ENCODE data around the gene BCAS3.

The BCAS3 gene

GRCh38 chr17:61199431-61200338 lies 522.0 kb downstream of the BCAS3 start:
- DNase-seq (ENCODE audit: low read depth in 2 of 2) = no peak

GRCh38 chr17:61200339-61200715 lies 522.7 kb downstream of the BCAS3 start:
- DNase-seq (ENCODE audit: low read depth in 2 of 2) = no peak

- DNase-seq (ENCODE audit: low read depth in 2 of 2) = no peak
These were observed 523.6 kb downstream of the BCAS3 start for GRCh38 chr17:61201211-61201610.

GRCh38 chr17:61202564-61202963 lies 524.9 kb downstream of the BCAS3 start:
- no peak for DNase-seq (ENCODE audit: low read depth in 2 of 2)

- DNase-seq (ENCODE audit: low read depth in 2 of 2) = no peak
These were observed 526.0 kb downstream of the BCAS3 start for GRCh38 chr17:61203671-61204131.

GRCh38 chr17:61204456-61204855 lies 526.8 kb downstream of the BCAS3 start:
- DNase-seq (ENCODE audit: low read depth in 2 of 2) = no peak

GRCh38 chr17:61205401-61205800 lies 527.8 kb downstream of the BCAS3 start:
- no peak for DNase-seq (ENCODE audit: low read depth in 2 of 2)

GRCh38 chr17:61205931-61206330 lies 528.3 kb downstream of the BCAS3 start:
- DNase-seq (ENCODE audit: low read depth in 2 of 2) = no peak

- DNase-seq (ENCODE audit: low read depth in 2 of 2) = no peak
These were observed 529.3 kb downstream of the BCAS3 start for GRCh38 chr17:61206922-61207321.

- DNase-seq (ENCODE audit: low read depth in 2 of 2) = no peak
These were observed 530.9 kb downstream of the BCAS3 start for GRCh38 chr17:61208301-61209105.

GRCh38 chr17:61209106-61209439 lies 531.4 kb downstream of the BCAS3 start:
- DNase-seq (ENCODE audit: low read depth in 2 of 2) = no peak

- DNase-seq (ENCODE audit: low read depth in 2 of 2) = no peak
These were observed 531.9 kb downstream of the BCAS3 start for GRCh38 chr17:61209525-61209924.

- no peak for DNase-seq (ENCODE audit: low read depth in 2 of 2)
These were observed 533.6 kb downstream of the BCAS3 start for GRCh38 chr17:61211236-61211635.

- no peak for DNase-seq (ENCODE audit: low read depth in 2 of 2)
These were observed 535.0 kb downstream of the BCAS3 start for GRCh38 chr17:61212655-61213054.

GRCh38 chr17:61214753-61215152 lies 537.1 kb downstream of the BCAS3 start:
- no peak for DNase-seq (ENCODE audit: low read depth in 2 of 2)

- DNase-seq (ENCODE audit: low read depth in 2 of 2) = no peak
These were observed 538.4 kb downstream of the BCAS3 start for GRCh38 chr17:61216066-61216465.

GRCh38 chr17:61217878-61218437 lies 540.3 kb downstream of the BCAS3 start:
- DNase-seq (ENCODE audit: low read depth in 2 of 2) = no peak

- DNase-seq (ENCODE audit: low read depth in 2 of 2) = no peak
These were observed 540.8 kb downstream of the BCAS3 start for GRCh38 chr17:61218438-61218837.

- DNase-seq (ENCODE audit: low read depth in 2 of 2) = no peak
These were observed 541.8 kb downstream of the BCAS3 start for GRCh38 chr17:61219460-61219859.

GRCh38 chr17:61221181-61221580 lies 543.5 kb downstream of the BCAS3 start:
- no peak for DNase-seq (ENCODE audit: low read depth in 2 of 2)

GRCh38 chr17:61221597-61222471 lies 544.2 kb downstream of the BCAS3 start:
- no peak for DNase-seq (ENCODE audit: low read depth in 2 of 2)

GRCh38 chr17:61223725-61224124 lies 546.1 kb downstream of the BCAS3 start:
- no peak for DNase-seq (ENCODE audit: low read depth in 2 of 2)
